GM12872 (cell line): ENCODE data around the gene CCR6.

ENCODE experiments used
- TF ChIP-seq, protein P1 (sequence below): IDR thresholded peaks from 3 replicates; pipeline ENCODE4 v1.5.1; 2011; ENCODE audit warnings: low read depth, mild to moderate bottlenecking, low read length, moderate library complexity; ENCODE audit not compliant: insufficient read depth

The CCR6 gene

GRCh38 chr6:167108278-167108677 is 14.6 kb upstream of the CCR6 start:
- TF ChIP-seq, protein P1, sequence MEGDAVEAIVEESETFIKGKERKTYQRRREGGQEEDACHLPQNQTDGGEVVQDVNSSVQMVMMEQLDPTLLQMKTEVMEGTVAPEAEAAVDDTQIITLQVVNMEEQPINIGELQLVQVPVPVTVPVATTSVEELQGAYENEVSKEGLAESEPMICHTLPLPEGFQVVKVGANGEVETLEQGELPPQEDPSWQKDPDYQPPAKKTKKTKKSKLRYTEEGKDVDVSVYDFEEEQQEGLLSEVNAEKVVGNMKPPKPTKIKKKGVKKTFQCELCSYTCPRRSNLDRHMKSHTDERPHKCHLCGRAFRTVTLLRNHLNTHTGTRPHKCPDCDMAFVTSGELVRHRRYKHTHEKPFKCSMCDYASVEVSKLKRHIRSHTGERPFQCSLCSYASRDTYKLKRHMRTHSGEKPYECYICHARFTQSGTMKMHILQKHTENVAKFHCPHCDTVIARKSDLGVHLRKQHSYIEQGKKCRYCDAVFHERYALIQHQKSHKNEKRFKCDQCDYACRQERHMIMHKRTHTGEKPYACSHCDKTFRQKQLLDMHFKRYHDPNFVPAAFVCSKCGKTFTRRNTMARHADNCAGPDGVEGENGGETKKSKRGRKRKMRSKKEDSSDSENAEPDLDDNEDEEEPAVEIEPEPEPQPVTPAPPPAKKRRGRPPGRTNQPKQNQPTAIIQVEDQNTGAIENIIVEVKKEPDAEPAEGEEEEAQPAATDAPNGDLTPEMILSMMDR: no peak

- TF ChIP-seq, protein P1: no peak
Measured at GRCh38 chr6:167109651-167110050, 13.2 kb upstream of the CCR6 start.

DNA sequence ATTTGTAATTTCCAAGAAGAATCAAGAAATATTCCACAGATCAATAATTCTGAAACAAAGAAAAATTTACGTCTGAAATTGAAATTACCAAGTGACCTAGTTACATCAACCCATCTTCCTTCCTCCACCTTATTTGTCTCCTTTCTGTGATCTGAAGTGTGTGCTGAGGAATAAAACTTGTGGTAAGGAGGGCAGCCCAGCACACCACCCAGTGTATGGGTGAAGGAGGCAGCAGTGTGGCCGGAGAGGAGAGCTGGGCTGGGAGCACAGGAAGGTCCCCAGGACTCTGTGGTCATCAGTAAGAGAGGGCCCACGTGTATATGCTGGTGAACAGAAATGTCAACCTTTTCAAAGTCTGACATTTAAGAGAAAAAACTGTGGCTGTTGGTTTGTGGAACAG is 11.3 kb upstream of the CCR6 start:
- TF ChIP-seq, protein P1: no peak

DNA sequence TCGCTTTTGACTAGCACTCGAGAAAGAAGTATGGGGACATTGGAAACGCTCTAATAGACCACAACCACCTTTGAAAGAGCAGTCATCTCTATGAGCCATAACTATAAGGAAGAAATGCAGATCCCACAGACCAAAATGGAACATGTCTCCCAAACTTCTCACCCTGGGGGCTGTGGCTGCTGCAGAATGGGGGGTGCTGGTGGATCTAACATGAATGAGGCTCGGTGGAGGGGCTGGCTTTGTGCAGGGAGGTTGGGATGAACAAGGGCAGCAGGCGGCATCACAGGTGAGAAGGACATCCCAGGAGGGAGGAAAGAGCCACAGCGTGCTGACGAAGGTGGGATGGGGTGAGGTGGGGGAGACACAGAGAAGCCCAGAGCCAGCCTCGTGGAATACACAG is 10.5 kb upstream of the CCR6 start:
- TF ChIP-seq, protein P1: no peak

DNA sequence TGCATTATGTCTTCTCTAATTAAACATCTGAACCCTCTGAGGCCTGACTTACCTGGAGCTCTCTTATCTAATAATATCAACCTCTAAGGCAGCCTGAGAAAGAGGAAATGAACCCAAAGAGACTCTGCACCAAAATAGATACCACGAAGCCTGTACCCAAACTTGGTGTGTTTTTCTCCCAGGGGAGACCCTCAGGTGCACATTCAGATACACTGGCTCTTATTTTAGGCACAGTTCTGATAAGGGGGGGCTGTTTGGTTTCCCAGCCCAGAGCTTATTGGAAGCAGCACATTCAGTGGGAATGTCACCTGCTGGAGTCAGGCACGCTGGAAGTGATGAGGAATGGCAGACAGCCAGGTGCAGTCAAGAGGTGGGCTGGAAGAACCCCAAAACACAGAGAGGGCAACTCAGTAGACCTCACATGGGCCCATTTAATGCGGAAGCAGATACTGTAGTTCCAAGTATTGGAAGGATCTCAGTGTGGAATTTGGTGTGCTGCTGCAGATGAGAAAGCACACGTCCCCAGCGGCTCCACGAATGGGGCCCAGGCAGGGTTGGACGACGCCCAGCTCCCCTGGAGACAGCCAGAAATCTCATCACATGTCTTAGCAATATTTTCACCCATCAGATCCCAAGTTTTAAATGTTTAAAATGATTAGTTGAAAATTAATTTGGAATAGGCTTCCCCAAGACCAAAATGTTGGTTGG is 9.7 kb upstream of the CCR6 start:
- TF ChIP-seq, protein P1: no peak

- TF ChIP-seq, protein P1: no peak
Measured at GRCh38 chr6:167113935-167114910, 8.7 kb upstream of the CCR6 start.

- TF ChIP-seq, protein P1: peak; percentile 63
Measured at GRCh38 chr6:167115054-167115453, 7.8 kb upstream of the CCR6 start.
